Activated T-cell treated with anti-CD3 and anti-CD28 coated beads, Interleukin-2, amount 50 U/mL, for 4 hours (primary cell): ENCODE results near the gene PLCXD1. TPM values are rescaled to one million over a fixed set of nuclear protein-coding genes. Genes with fewer than 3 reads are reported as not detected.
"Not testable (repeated sequence)": the region's sequence is repeated elsewhere in the genome, so short reads cannot be mapped to it uniquely, and the experiment has no call there.

Experiments
- ATAC-seq, 2 donors: fragments of 200-7000 bp; cut with Tn5 transposase; one replicate each; pipeline ENCODE4 v1.10.0; 2021
- DNase-seq: peaks from one replicate; pipeline ENCODE4 v3.0.0-alpha.2; 2020
- H3K27me3 Mint-ChIP-seq: one replicate; pipeline ENCODE4 v1.8.0; 2021; ENCODE audit warnings: low read depth, mixed read lengths
- H3K36me3 Mint-ChIP-seq: one replicate; pipeline ENCODE4 v1.8.0; 2022; ENCODE audit warnings: mixed read lengths; ENCODE audit not compliant: insufficient read depth
- H3K4me1 Mint-ChIP-seq: one replicate; pipeline ENCODE4 v1.8.0; 2021; ENCODE audit warnings: low read depth, mixed read lengths
- H3K4me3 Mint-ChIP-seq: one replicate; pipeline ENCODE4 v1.8.0; 2021; ENCODE audit warnings: mild to moderate bottlenecking, moderate library complexity, mixed read lengths
- H3K9me3 Mint-ChIP-seq: one replicate; pipeline ENCODE4 v1.8.0; 2021; ENCODE audit warnings: mixed read lengths
- total RNA-seq, 3 donors: library from RNA; stranded (reverse); gene quantifications; one replicate each; pipeline ENCODE4 v1.2.1, GENCODE V29; 2021

PLCXD1 gene
- total RNA-seq, 3 donors from 2014 or later = 23.6 to 57.6 (median 24.1) TPM

DNA sequence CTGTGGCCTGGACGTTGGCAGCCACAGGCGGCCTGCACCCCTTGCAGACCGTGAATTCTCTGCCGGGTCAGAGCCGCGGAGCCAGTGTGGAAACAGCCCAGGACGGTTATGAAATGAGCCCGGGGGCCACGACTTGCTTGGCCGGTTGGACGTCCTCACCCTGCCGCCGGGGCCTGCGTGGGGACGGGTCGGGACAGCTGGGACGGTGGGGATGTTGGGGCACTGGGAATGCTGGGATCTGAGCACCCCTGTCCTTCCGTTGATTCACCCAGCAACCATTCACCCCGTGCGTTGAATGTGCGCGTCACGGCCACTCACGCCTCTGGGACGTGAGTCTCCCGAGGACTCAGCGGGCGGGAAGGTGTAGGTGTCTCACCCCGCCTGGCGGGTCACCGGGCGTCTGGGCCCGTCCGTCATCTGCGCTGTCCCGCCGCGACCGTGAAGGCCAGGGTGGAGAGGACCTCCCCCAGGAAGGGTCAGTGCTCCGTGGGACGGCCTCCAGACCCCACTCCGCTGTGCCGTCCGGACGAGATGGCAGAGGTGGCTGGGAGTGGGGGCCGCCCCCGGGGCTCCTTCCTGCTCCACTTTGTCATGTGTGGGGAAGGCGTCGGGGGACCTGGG, 4.5 kb upstream of the PLCXD1 start:
- peaks cover 10% of the 10 kb centered on the region for H3K4me1 Mint-ChIP-seq
- no peak for DNase-seq
- no peaks in the 10 kb centered on the region for H3K36me3 Mint-ChIP-seq
- no peaks in the 10 kb centered on the region for H3K27me3 Mint-ChIP-seq
- peak overlapping the region; percentile 73 for H3K4me3 Mint-ChIP-seq
- ATAC-seq = peak; percentile 60 to 62
- H3K9me3 Mint-ChIP-seq = no peaks in the 10 kb centered on the region

DNA sequence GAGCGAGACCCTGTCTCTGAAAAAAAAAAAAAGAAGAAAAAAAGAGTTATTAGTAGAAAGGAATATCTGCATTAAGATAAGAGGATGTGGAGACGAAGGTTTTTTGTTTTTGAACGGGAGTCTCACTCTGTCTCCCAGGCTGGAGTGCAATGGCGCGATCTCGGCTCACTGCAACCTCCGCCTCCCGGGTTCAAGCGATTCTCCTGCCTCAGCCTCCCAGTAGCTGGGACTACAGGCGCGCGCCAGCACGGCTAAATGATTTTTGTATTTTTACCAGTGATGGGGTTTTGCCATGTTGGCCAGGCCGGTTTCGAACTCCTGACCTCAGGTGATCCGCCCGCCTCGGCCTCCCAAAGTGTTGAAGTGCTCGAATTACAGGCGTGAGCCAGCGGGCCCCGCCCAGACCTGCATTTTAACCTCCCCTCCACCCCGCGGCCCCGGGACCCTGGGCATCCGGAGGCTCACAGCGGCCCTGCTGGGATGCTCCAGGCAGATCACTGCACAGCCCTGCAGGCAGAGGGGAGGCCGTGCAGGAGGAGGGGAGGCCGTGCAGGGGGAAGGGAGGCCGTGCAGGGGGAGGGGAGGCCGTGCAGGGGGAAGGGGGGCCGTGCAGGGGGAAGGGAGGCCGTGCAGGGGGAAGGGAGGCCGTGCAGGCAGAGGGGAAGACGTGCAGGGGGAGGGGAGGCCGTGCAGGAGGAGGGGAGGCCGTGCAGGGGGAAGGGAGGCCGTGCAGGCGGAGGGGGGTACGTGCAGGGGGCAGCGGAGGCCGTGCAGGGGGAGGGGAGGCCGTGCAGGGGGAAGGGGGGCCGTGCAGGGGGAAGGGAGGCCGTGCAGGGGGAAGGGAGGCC, 1.2 kb upstream of the PLCXD1 start:
- not testable (repeated sequence) for H3K36me3 Mint-ChIP-seq, ATAC-seq, H3K9me3 Mint-ChIP-seq, H3K27me3 Mint-ChIP-seq, DNase-seq
- Mint-ChIP-seq H3K4me1 (peaks cover 14% of the 10 kb centered on the region), H3K4me3 (peak overlapping the region; percentile 33)

- H3K9me3 Mint-ChIP-seq, DNase-seq, H3K4me3 Mint-ChIP-seq, H3K27me3 Mint-ChIP-seq, H3K36me3 Mint-ChIP-seq, ATAC-seq: not testable (repeated sequence)
- H3K4me1 Mint-ChIP-seq = peaks cover 11% of the 10 kb centered on the region
Observed at GRCh38 chrX:280722-281121, 459 bp upstream of the PLCXD1 start.

- not testable (repeated sequence) for H3K9me3 Mint-ChIP-seq, ATAC-seq, H3K36me3 Mint-ChIP-seq, DNase-seq, H3K27me3 Mint-ChIP-seq
- Mint-ChIP-seq H3K4me3 (peak overlapping the region; percentile 50), H3K4me1 (peaks cover 11% of the 10 kb centered on the region)
Observed at GRCh38 chrX:282000-282681, 960 bp downstream of the PLCXD1 start.

DNA sequence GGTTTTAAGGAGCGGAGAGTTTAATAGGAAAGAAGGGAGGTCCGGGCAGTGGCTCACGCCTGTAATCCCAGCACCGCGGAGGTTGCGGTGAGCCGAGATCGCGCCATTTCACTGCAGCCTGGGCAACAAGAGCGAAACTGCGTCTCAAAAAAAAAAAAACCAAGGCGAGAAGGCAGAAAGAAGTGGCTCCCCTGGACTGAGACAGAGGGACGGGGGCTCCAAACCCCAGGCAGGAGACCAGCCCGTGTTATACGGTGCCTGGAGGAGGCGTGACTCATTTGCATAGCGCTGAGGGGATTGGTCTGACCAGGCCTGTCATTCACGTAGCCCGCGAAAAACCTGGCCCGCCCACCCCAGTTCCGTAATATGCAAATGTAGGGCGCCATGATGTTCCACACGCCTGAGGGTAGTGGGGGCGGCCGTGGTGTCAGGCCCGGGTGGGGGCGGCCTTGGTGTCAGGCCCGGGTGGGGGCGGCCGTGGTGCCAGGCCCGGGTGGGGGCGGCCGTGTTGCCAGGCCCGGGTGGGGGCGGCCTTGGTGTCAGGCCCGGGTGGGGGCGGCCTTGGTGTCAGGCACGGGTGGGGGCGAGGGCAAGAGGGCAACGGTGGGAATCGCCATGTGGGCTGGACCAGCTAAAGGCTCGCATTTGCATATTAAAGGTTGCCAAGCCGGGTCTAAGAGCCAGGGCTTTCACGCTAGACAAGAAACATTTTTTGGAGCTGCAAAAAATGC, 2.1 kb downstream of the PLCXD1 start:
- DNase-seq = peak; percentile 84
- Mint-ChIP-seq H3K9me3 (no peaks in the 10 kb centered on the region), H3K36me3 (no peaks in the 10 kb centered on the region), H3K4me1 (peaks cover 11% of the 10 kb centered on the region), H3K27me3 (no peaks in the 10 kb centered on the region), H3K4me3 (peak overlapping the region; percentile 90)
- peak; percentile 99 to 100 for ATAC-seq

DNA sequence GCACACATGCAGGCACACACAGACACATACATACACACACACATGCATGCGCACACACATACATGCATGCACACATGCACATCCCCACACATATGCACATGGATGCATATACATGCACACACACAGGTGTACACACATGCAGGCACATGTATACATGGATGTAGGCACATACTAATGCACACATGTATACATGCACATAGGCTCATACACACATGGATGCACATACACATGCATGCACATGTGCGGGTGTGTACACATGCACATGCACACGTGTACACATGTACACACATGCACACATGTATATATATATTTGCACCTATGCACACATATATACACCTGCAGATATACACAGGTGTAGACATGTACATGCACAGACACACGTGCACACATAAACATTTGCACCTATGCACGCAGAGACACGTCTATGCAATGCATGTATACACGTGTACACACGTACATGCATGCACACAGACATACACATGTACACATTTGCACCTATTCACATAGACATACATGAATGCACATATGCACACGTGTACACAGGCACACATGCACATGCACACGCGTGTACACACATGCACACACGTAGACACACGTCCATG, 4.0 kb downstream of the PLCXD1 start:
- ATAC-seq (no peak), DNase-seq (no peak)
- H3K27me3 Mint-ChIP-seq = no peaks in the 10 kb centered on the region
- H3K36me3 Mint-ChIP-seq = no peaks in the 10 kb centered on the region
- H3K4me1 Mint-ChIP-seq = peaks cover 6% of the 10 kb centered on the region
- H3K9me3 Mint-ChIP-seq = no peaks in the 10 kb centered on the region
- no peak overlapping the region for H3K4me3 Mint-ChIP-seq

- Mint-ChIP-seq H3K9me3 (no peaks in the 10 kb centered on the region), H3K27me3 (no peaks in the 10 kb centered on the region), H3K36me3 (peaks cover 2% of the 10 kb centered on the region), H3K4me1 (peaks cover 3% of the 10 kb centered on the region), H3K4me3 (no peak overlapping the region)
- ATAC-seq (no peak), DNase-seq (no peak)
Observed at GRCh38 chrX:287670-288069, 6.5 kb downstream of the PLCXD1 start.

- Mint-ChIP-seq H3K4me3 (no peak overlapping the region), H3K9me3 (no peaks in the 10 kb centered on the region), H3K27me3 (no peaks in the 10 kb centered on the region), H3K36me3 (peaks cover 4% of the 10 kb centered on the region), H3K4me1 (peaks cover 3% of the 10 kb centered on the region)
- ATAC-seq (no peak), DNase-seq (no peak)
Observed at GRCh38 chrX:288561-288991, 7.4 kb downstream of the PLCXD1 start.

- H3K9me3 Mint-ChIP-seq = no peaks in the 10 kb centered on the region
- no peaks in the 10 kb centered on the region for H3K27me3 Mint-ChIP-seq
- DNase-seq = no peak
- ATAC-seq = no peak
- no peak overlapping the region for H3K4me3 Mint-ChIP-seq
- peaks cover 7% of the 10 kb centered on the region for H3K36me3 Mint-ChIP-seq
- H3K4me1 Mint-ChIP-seq = no peaks in the 10 kb centered on the region
Observed at GRCh38 chrX:290476-291166, 9.4 kb downstream of the PLCXD1 start.

DNA sequence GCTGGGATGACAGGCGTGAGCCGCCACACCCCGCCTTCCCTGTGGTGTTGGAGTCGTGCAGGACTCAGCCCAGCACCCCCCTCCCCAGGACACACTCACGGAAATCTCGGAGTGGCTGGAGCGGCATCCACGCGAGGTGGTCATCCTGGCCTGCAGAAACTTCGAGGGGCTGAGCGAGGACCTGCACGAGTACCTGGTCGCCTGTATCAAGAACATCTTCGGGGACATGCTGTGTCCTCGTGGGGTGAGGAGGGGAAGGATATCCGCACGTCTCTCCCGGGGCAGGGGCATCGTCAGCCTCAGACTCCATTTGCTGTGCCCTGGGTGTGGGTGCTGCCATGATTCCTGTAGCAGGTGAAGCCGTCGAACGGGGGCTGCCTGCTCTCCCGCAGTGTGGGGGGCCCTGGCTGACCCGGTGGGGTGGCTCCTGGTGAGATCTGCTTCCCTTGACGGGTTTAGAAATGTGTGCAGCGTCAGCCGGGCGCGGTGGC, 10.3 kb downstream of the PLCXD1 start:
- Mint-ChIP-seq H3K9me3 (no peaks in the 10 kb centered on the region), H3K4me3 (no peak overlapping the region), H3K36me3 (peaks cover 8% of the 10 kb centered on the region), H3K4me1 (no peaks in the 10 kb centered on the region), H3K27me3 (no peaks in the 10 kb centered on the region)
- ATAC-seq = no peak
- no peak for DNase-seq

DNA sequence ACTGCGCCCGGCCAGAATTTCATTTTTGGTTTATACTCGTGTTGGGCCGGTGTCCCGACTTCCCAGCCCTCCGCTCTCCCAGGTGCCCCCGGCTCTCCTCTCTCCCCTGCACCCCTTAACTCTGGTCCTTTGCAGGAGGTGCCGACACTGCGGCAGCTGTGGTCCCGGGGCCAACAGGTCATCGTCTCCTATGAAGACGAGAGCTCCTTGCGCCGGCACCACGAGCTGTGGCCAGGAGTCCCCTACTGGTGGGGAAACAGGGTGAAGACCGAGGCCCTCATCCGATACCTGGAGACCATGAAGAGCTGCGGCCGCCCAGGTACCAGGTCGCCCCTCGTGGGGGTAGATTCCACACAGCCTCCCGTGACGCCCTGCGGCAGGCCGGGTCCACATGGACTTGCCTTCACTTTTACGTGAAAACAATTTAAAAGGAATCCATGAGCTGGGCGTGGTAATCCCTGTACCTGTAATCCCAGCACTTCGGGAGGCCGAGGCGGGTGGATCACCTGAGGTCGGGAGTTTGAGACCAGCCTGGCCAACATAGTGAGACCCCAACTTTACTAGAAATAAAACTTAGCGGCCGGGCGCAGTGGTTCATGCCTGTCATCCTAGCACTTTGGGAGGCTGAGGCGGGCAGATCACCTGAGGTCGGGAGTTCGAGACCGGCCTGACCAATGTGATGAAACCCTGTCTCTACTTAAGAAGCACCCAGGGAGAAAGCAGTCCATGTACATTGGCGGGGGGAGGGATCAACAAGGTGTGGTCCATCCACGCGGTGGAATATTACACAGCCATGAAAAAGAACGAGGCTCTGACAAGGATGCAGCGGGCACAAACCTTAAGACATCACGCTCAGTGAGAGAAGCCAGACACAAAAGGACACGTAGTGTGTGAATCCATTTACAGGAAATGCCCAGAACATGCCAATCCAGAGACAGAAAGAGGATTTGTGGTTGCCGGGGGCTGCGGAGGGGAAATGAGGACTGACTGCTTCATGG, 12.0 kb downstream of the PLCXD1 start:
- Mint-ChIP-seq H3K27me3 (no peaks in the 10 kb centered on the region), H3K9me3 (no peaks in the 10 kb centered on the region), H3K4me3 (no peak overlapping the region), H3K36me3 (peaks cover 9% of the 10 kb centered on the region), H3K4me1 (no peaks in the 10 kb centered on the region)
- ATAC-seq = no peak
- DNase-seq = no peak

- Mint-ChIP-seq H3K4me1 (no peaks in the 10 kb centered on the region), H3K27me3 (no peaks in the 10 kb centered on the region), H3K9me3 (no peaks in the 10 kb centered on the region), H3K4me3 (no peak overlapping the region), H3K36me3 (peaks cover 9% of the 10 kb centered on the region)
- ATAC-seq (no peak), DNase-seq (no peak)
Observed at GRCh38 chrX:295136-295535, 14.0 kb downstream of the PLCXD1 start.
